ENCODE measurements around the gene LRRC61.

The LRRC61 gene

GRCh38 chr7:150351587-150352194 lies 28.5 kb downstream of the LRRC61 start:
- no peak for TF ChIP-seq CTCF (IDR thresholded peaks at IDR 0.05; ENCODE audit: low read depth, low read length)
- DNase-seq (ENCODE audit: low read depth, low spot score) = no peak
- no peak overlapping the region for H3K4me3 ChIP-seq (ENCODE audit: low read depth, low read length)
- in situ Hi-C loops (cut with HindIII; ENCODE audit: low sequenced_read_pairs) = no loop called here

GRCh38 chr7:150355666-150356059 lies 32.5 kb downstream of the LRRC61 start:
- TF ChIP-seq CTCF (IDR thresholded peaks at IDR 0.05; ENCODE audit: low read depth, low read length) = no peak
- DNase-seq (ENCODE audit: low read depth, low spot score) = no peak
- no peak overlapping the region for H3K4me3 ChIP-seq (ENCODE audit: low read depth, low read length)
- in situ Hi-C loops (cut with HindIII; ENCODE audit: low sequenced_read_pairs) = no loop called here

- TF ChIP-seq CTCF (IDR thresholded peaks at IDR 0.05; ENCODE audit: low read depth, low read length) = peak; percentile 71
- DNase-seq (ENCODE audit: low read depth, low spot score) = peak; percentile 38
These were observed 33.2 kb downstream of the LRRC61 start for GRCh38 chr7:150356265-150356897.

GRCh38 chr7:150357270-150357669 lies 34.1 kb downstream of the LRRC61 start:
- in situ Hi-C loops (cut with HindIII; ENCODE audit: low sequenced_read_pairs) = no loop called here

More at GRCh38 chr7:150356265-150356897, 33.2 kb downstream of the LRRC61 start:
- H3K4me3 ChIP-seq (ENCODE audit: low read depth, low read length) = no peak overlapping the region
- in situ Hi-C loops (cut with HindIII; ENCODE audit: low sequenced_read_pairs) = no loop called here

GRCh38 chr7:150357771-150358427 lies 34.7 kb downstream of the LRRC61 start:
- in situ Hi-C loops (cut with HindIII; ENCODE audit: low sequenced_read_pairs) = no loop called here
- TF ChIP-seq CTCF (IDR thresholded peaks at IDR 0.05; ENCODE audit: low read depth, low read length) = no peak
- H3K4me3 ChIP-seq (ENCODE audit: low read depth, low read length) = no peak overlapping the region
- no peak for DNase-seq (ENCODE audit: low read depth, low spot score)

More at GRCh38 chr7:150357270-150357669, 34.1 kb downstream of the LRRC61 start:
- TF ChIP-seq CTCF (IDR thresholded peaks at IDR 0.05; ENCODE audit: low read depth, low read length) = no peak
- no peak for DNase-seq (ENCODE audit: low read depth, low spot score)
- no peak overlapping the region for H3K4me3 ChIP-seq (ENCODE audit: low read depth, low read length)

GRCh38 chr7:150358433-150358832 lies 35.3 kb downstream of the LRRC61 start:
- in situ Hi-C loops (cut with HindIII; ENCODE audit: low sequenced_read_pairs) = no loop called here
- no peak overlapping the region for H3K4me3 ChIP-seq (ENCODE audit: low read depth, low read length)
- no peak for DNase-seq (ENCODE audit: low read depth, low spot score)
- TF ChIP-seq CTCF (IDR thresholded peaks at IDR 0.05; ENCODE audit: low read depth, low read length) = no peak

Measured in astrocyte of the spinal cord (primary cell).